HepG2 (cell line): ENCODE data around the gene DHFR. TPM values are rescaled to one million over a fixed set of nuclear protein-coding genes. Genes with fewer than 3 reads are reported as not detected.
A peak's percentile ranks its signal among the peaks of the same experiment; 100 is the strongest.

Source experiments
- ATF6 ChIP-seq: sonication (generic); formaldehyde crosslinking; conservative IDR thresholded peaks from 2 replicates; pipeline ENCODE4 v1.4.0; 2020; ENCODE audit warnings: missing genetic modification reagents
- BCL3 ChIP-seq: sonication (generic); formaldehyde crosslinking; IDR thresholded peaks from 2 replicates; pipeline ENCODE4 v1.5.1; 2020; ENCODE audit warnings: mild to moderate bottlenecking, missing genetic modification reagents, moderate library complexity
- CCAR2 ChIP-seq: fragments of 200-400 bp; formaldehyde crosslinking; optimal IDR thresholded peaks from 2 replicates; pipeline ENCODE3; 2018; ENCODE audit warnings: low read depth, mild to moderate bottlenecking, low read length, moderate library complexity
- EP300 ChIP-seq, 3 experiments: sonication (generic) in 1 of 3; formaldehyde crosslinking in 1 of 3; IDR thresholded peaks; 2 replicates each; pipeline versions ENCODE4 v1.5.1 to v1.6.1; 2011 to 2020; ENCODE audit warnings: low read depth in 2 of 3, low read length in 2 of 3, borderline replicate concordance in 1 of 3, improper control_type of control experiment in 1 of 3, mild to moderate bottlenecking in 1 of 3, missing genetic modification reagents in 1 of 3, moderate library complexity in 1 of 3
- FOXA1 ChIP-seq, 2 experiments: fragments of 450-650 bp in 1 of 2; sonication (generic) in 1 of 2; formaldehyde crosslinking in 1 of 2; IDR thresholded peaks; 2 replicates each; pipeline versions ENCODE4 v1.4.0 to v1.6.1; 2016 to 2020; ENCODE audit warnings: missing genetic modification reagents in 1 of 2
- GTF3A ChIP-seq: sonication (generic); formaldehyde crosslinking; conservative IDR thresholded peaks from 2 replicates; pipeline ENCODE4 v1.4.0; 2020; ENCODE audit warnings: mild to moderate bottlenecking, missing genetic modification reagents
- HNF4A ChIP-seq: sonication (generic); formaldehyde crosslinking; IDR thresholded peaks from 2 replicates; pipeline ENCODE4 v1.4.0; 2020; ENCODE audit warnings: missing genetic modification reagents
- LRRFIP1 ChIP-seq: sonication (generic); formaldehyde crosslinking; conservative IDR thresholded peaks from 2 replicates; pipeline ENCODE4 v1.4.0; 2020; ENCODE audit warnings: missing genetic modification reagents
- MED1 ChIP-seq: sonication (generic); formaldehyde crosslinking; IDR thresholded peaks from 2 replicates; pipeline ENCODE4 v1.4.0; 2020; ENCODE audit warnings: missing genetic modification reagents
- MIXL1 ChIP-seq: IDR thresholded peaks from 2 replicates; pipeline ENCODE4 v1.6.1; 2016
- NFYB ChIP-seq: sonication (generic); formaldehyde crosslinking; IDR thresholded peaks from 2 replicates; pipeline ENCODE4 v1.4.0; 2020; ENCODE audit warnings: missing genetic modification reagents
- NR2F2 ChIP-seq: IDR thresholded peaks from 2 replicates; pipeline ENCODE4 v1.6.1; 2012; ENCODE audit warnings: low read depth, inconsistent platforms, borderline replicate concordance
- PHF20 ChIP-seq: sonication (generic); formaldehyde crosslinking; IDR thresholded peaks from 2 replicates; pipeline ENCODE4 v1.5.0; 2020; ENCODE audit warnings: mild to moderate bottlenecking, missing genetic modification reagents
- PHF21A ChIP-seq: sonication (generic); formaldehyde crosslinking; IDR thresholded peaks from 2 replicates; pipeline ENCODE4 v1.5.0; 2020; ENCODE audit warnings: mild to moderate bottlenecking, missing genetic modification reagents
- PHF5A ChIP-seq: IDR thresholded peaks from one replicate; pipeline ENCODE4 v1.6.1; 2018; ENCODE audit warnings: low read depth, missing genetic modification reagents; ENCODE audit not compliant: unreplicated experiment
- PPARG ChIP-seq: conservative IDR thresholded peaks from 2 replicates; pipeline ENCODE4 v1.6.1; 2016; ENCODE audit warnings: missing biosample characterization, missing genetic modification reagents
- SMC3 ChIP-seq: IDR thresholded peaks from 2 replicates; pipeline ENCODE4 v1.6.1; 2011; ENCODE audit warnings: low read length, improper control_type of control experiment
- TP53 ChIP-seq: sonication (generic); formaldehyde crosslinking; conservative IDR thresholded peaks from 2 replicates; pipeline ENCODE4 v1.4.0; 2020; ENCODE audit warnings: missing genetic modification reagents
- ZNF414 ChIP-seq: sonication (generic); formaldehyde crosslinking; IDR thresholded peaks from 2 replicates; pipeline ENCODE4 v1.5.0; 2020; ENCODE audit warnings: missing genetic modification reagents
- ZNF430 ChIP-seq: sonication (generic); formaldehyde crosslinking; IDR thresholded peaks from 2 replicates; pipeline ENCODE4 v1.9.0; 2021; ENCODE audit warnings: mild to moderate bottlenecking, missing genetic modification reagents
- ZNF550 ChIP-seq: sonication (generic); formaldehyde crosslinking; IDR thresholded peaks from 2 replicates; pipeline ENCODE4 v1.4.0; 2020; ENCODE audit warnings: mild to moderate bottlenecking, missing genetic modification reagents, borderline replicate concordance
- ZNF75D ChIP-seq: sonication (generic); formaldehyde crosslinking; IDR thresholded peaks from 2 replicates; pipeline ENCODE4 v1.8.1; 2023; ENCODE audit warnings: missing genetic modification reagents, mild to moderate bottlenecking, borderline replicate concordance
- ZSCAN20 ChIP-seq: sonication (generic); formaldehyde crosslinking; IDR thresholded peaks from 2 replicates; pipeline ENCODE4 v1.4.0; 2020; ENCODE audit warnings: missing genetic modification reagents, mild to moderate bottlenecking, borderline replicate concordance
- ZSCAN30 ChIP-seq: sonication (generic); formaldehyde crosslinking; IDR thresholded peaks from 2 replicates; pipeline ENCODE4 v1.5.0; 2020; ENCODE audit warnings: mild to moderate bottlenecking, missing genetic modification reagents
- polyA plus RNA-seq, 8 experiments: library from polyadenylated mRNA; depleted of rRNA in 3 of 8; stranded (reverse) in 7 of 8; unstranded in 1 of 8; fragments of >200 nt; fragmentation: Illumina TruSeq in 4 of 8; extraction: Trizol in 4 of 8; gene quantifications; 2 replicates each; pipeline versions ENCODE4 v1.2.1 to v1.2.3, GENCODE V29; 2011 to 2016; ENCODE audit warnings: low read depth in 4 of 8, missing spikeins in 1 of 8, mixed read lengths in 1 of 8; ENCODE audit not compliant: insufficient read depth in 1 of 8
- total RNA-seq, 5 experiments: library from RNA; depleted of rRNA; stranded (reverse); fragments of >200 nt; fragmentation: Illumina TruSeq; extraction: Trizol; gene quantifications; 2 replicates each; pipeline ENCODE4 v1.2.3, GENCODE V29; 2016; ENCODE audit warnings: low read depth in 1 of 5

The DHFR gene
- total and polyA plus RNA-seq, 2 of the 13 experiments (the other 11 are each of a cell fraction or from before 2014, with no cell fraction given): 22.8 to 59.0 TPM

- TF ChIP-seq ZNF430 (CRISPR knock-in tag): 0 out of 2 replicates have a peak, but pooled peaks have one; percentile 4
- no peak for TF ChIP-seq FOXA1 (IDR thresholded peaks at IDR 0.05)
- peak; percentile 54 for TF ChIP-seq FOXA1 (CRISPR knock-in tag; IDR thresholded peaks at IDR 0.05)
- TF ChIP-seq ZNF75D (CRISPR knock-in tag): no peak
- TF ChIP-seq NR2F2: no peak
- 0 out of 2 replicates have a peak, but pooled peaks have one; percentile 19 for TF ChIP-seq PPARG (CRISPR knock-in tag)
- no peak for TF ChIP-seq BCL3
- no peak for TF ChIP-seq SMC3
- TF ChIP-seq MIXL1 (CRISPR knock-in tag): 0 out of 2 replicates have a peak, but pooled peaks have one; percentile 22
- TF ChIP-seq GTF3A (CRISPR knock-in tag): no peak
- no peak for TF ChIP-seq ATF6 (CRISPR knock-in tag)
- no peak for TF ChIP-seq ZSCAN30 (CRISPR knock-in tag)
- TF ChIP-seq MED1: peak; percentile 60
- no peak for TF ChIP-seq NFYB (CRISPR knock-in tag)
- TF ChIP-seq TP53: no peak
- peak; percentile 75 for TF ChIP-seq PHF21A (CRISPR knock-in tag)
- TF ChIP-seq LRRFIP1 (CRISPR knock-in tag): no peak
- 0 out of 2 replicates have a peak, but pooled peaks have one; percentile 29 for TF ChIP-seq ZNF414
- no peak for TF ChIP-seq ZNF550 (CRISPR knock-in tag)
- 0 out of 2 replicates have a peak, but pooled peaks have one; percentile 23 for TF ChIP-seq PHF20 (CRISPR knock-in tag)
- TF ChIP-seq PHF5A (CRISPR knock-in tag): no peak
- peak in 1 of 2 experiments; percentile 13; a peak in 1 of 4 replicates for TF ChIP-seq EP300 (IDR thresholded peaks at IDR 0.05; ENCODE audit: low read depth in 2 of 2, low read length in 2 of 2)
- TF ChIP-seq EP300 (CRISPR knock-in tag; IDR thresholded peaks at IDR 0.05; ENCODE audit: borderline replicate concordance): no peak
- no peak for TF ChIP-seq CCAR2
- peak; percentile 61; the same call in 1 of the 2 replicates for TF ChIP-seq ZSCAN20
- TF ChIP-seq HNF4A (CRISPR knock-in tag): peak; percentile 85
Observed at GRCh38 chr5:80607832-80608231, 47.0 kb downstream of the DHFR start (continued).
